ENCODE results near the gene SGPP1.
"Not testable (repeated sequence)": the region's sequence is repeated elsewhere in the genome, so short reads cannot be mapped to it uniquely, and the experiment has no call there.

Gene SGPP1

DNA sequence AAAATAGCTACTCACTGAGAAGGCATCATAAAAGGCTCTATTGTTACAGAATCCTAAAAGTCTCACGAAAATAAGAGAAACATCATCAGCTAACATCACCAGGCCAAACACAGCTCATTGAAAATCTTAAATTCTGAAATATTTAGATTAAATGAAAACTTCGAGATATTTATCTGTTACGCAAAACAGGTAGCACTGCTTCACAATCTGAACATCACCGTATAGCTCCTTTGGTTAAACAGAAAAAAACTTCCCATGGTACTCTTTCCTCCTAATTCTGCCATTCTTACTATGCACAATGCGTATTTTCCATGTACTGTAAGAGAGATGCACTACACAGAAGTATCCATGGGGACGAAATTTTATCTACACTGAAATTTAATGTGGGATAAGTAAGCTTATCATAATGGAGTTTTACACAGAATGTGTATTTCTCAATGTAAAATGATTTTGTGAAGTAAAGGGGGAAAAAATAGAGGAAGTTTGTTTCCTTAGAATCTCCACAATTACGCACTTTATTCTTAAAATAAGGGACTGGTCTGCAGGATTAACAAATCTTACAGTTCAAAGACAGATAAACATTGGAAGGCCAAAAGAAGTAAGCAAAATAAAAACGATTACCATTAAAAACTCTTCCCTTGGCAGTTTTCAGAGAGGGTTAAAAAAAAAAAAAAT is 1.9 kb downstream of the SGPP1 start:
- H3K4me2 ChIP-seq (ENCODE audit: low read length), result peak overlapping the region; percentile 97
- no peaks in the 10 kb centered on the region for H3K36me3 ChIP-seq (ENCODE audit: insufficient read depth, low read length)
- no peaks in the 10 kb centered on the region for H3K9me3 ChIP-seq (replicated peaks; ENCODE audit: low read length)
- H3K9ac ChIP-seq (ENCODE audit: low read depth, low read length), result peak overlapping the region; percentile 95
- H3K4me1 ChIP-seq (ENCODE audit: control insufficient read depth, insufficient read depth, low read length), result peaks cover 13% of the 10 kb centered on the region
- H3K27me3 ChIP-seq (ENCODE audit: control insufficient read depth, insufficient read depth, low read length), result no peaks in the 10 kb centered on the region
- peak overlapping the region; percentile 97 for H3K4me3 ChIP-seq (ENCODE audit: low read length)

- H3K36me3 ChIP-seq (ENCODE audit: insufficient read depth, low read length), result peaks cover 2% of the 10 kb centered on the region
- H3K27me3 ChIP-seq (ENCODE audit: control insufficient read depth, insufficient read depth, low read length), result no peaks in the 10 kb centered on the region
- H3K9ac ChIP-seq (ENCODE audit: low read depth, low read length), result no peak overlapping the region
- H3K4me2 ChIP-seq (ENCODE audit: low read length), result no peak overlapping the region
- H3K4me1 ChIP-seq (ENCODE audit: control insufficient read depth, insufficient read depth, low read length), result peaks cover 3% of the 10 kb centered on the region
- H3K4me3 ChIP-seq (ENCODE audit: low read length), result no peak overlapping the region
- H3K9me3 ChIP-seq (replicated peaks; ENCODE audit: low read length), result no peaks in the 10 kb centered on the region
Observed at GRCh38 chr14:63717702-63718101, 10.2 kb downstream of the SGPP1 start.

DNA sequence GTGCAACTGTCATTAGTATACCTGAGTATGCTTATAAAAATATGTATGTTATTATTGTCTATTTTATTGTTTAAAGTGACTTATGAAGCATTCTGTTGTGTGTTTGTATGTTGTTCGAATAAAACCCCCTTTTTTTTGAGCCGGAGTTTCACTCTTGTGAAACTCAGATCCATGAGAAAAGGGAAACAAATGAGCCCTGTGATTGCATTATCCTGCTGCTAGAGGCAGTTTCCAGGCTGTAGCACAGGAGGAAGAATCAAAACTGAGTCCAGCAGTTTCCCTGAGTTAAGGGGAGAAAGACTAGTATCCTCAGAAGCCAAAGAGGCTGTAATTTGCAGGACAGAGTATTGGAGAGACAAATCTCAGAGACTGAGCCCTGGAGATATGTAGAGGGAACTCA is 12.5 kb downstream of the SGPP1 start:
- Histone ChIP-seq H3K4me1 (ENCODE audit: control insufficient read depth, insufficient read depth, low read length) (peaks cover 3% of the 10 kb centered on the region), H3K9ac (ENCODE audit: low read depth, low read length) (no peak overlapping the region), H3K9me3 (replicated peaks; ENCODE audit: low read length) (no peaks in the 10 kb centered on the region), H3K4me3 (ENCODE audit: low read length) (no peak overlapping the region), H3K4me2 (ENCODE audit: low read length) (no peak overlapping the region), H3K36me3 (ENCODE audit: insufficient read depth, low read length) (peaks cover 2% of the 10 kb centered on the region), H3K27me3 (ENCODE audit: control insufficient read depth, insufficient read depth, low read length) (no peaks in the 10 kb centered on the region)

GRCh38 chr14:63713764-63714163 is 14.1 kb downstream of the SGPP1 start:
- H3K4me3 ChIP-seq (ENCODE audit: low read length), result no peak overlapping the region
- H3K9ac ChIP-seq (ENCODE audit: low read depth, low read length), result no peak overlapping the region
- H3K36me3 ChIP-seq (ENCODE audit: insufficient read depth, low read length), result peaks cover 2% of the 10 kb centered on the region
- H3K4me1 ChIP-seq (ENCODE audit: control insufficient read depth, insufficient read depth, low read length), result peaks cover 3% of the 10 kb centered on the region
- H3K4me2 ChIP-seq (ENCODE audit: low read length), result no peak overlapping the region
- no peaks in the 10 kb centered on the region for H3K9me3 ChIP-seq (replicated peaks; ENCODE audit: low read length)
- no peaks in the 10 kb centered on the region for H3K27me3 ChIP-seq (ENCODE audit: control insufficient read depth, insufficient read depth, low read length)

GRCh38 chr14:63713058-63713457 is 14.8 kb downstream of the SGPP1 start:
- H3K9me3 ChIP-seq (replicated peaks; ENCODE audit: low read length), result no peaks in the 10 kb centered on the region
- H3K27me3 ChIP-seq (ENCODE audit: control insufficient read depth, insufficient read depth, low read length), result no peaks in the 10 kb centered on the region
- no peak overlapping the region for H3K4me3 ChIP-seq (ENCODE audit: low read length)
- H3K36me3 ChIP-seq (ENCODE audit: insufficient read depth, low read length), result peaks cover 2% of the 10 kb centered on the region
- H3K4me2 ChIP-seq (ENCODE audit: low read length), result no peak overlapping the region
- peaks cover 3% of the 10 kb centered on the region for H3K4me1 ChIP-seq (ENCODE audit: control insufficient read depth, insufficient read depth, low read length)
- H3K9ac ChIP-seq (ENCODE audit: low read depth, low read length), result no peak overlapping the region

DNA sequence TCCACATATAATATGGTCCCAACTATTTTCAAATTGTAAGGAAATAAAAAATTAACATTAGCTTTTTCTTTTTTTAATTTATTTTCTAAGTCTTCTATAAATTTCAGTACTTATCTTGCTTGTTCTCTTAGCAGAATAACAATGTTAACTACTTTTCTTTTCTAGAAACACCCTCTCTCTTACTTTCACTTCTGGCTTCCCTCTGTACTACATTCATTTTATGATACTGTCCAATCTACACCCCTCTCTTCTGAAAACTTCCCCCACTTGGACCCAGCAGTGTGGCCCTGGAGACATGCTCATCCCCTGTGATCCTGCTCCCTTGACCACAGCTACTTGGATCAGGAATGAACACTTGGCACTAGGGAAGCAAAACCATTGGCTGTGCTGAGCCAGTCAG is 15.7 kb downstream of the SGPP1 start:
- H3K36me3 ChIP-seq (ENCODE audit: insufficient read depth, low read length), result no peaks in the 10 kb centered on the region
- no peak overlapping the region for H3K4me3 ChIP-seq (ENCODE audit: low read length)
- H3K9ac ChIP-seq (ENCODE audit: low read depth, low read length), result no peak overlapping the region
- H3K27me3 ChIP-seq (ENCODE audit: control insufficient read depth, insufficient read depth, low read length), result no peaks in the 10 kb centered on the region
- no peaks in the 10 kb centered on the region for H3K9me3 ChIP-seq (replicated peaks; ENCODE audit: low read length)
- peaks cover 3% of the 10 kb centered on the region for H3K4me1 ChIP-seq (ENCODE audit: control insufficient read depth, insufficient read depth, low read length)
- no peak overlapping the region for H3K4me2 ChIP-seq (ENCODE audit: low read length)

DNA sequence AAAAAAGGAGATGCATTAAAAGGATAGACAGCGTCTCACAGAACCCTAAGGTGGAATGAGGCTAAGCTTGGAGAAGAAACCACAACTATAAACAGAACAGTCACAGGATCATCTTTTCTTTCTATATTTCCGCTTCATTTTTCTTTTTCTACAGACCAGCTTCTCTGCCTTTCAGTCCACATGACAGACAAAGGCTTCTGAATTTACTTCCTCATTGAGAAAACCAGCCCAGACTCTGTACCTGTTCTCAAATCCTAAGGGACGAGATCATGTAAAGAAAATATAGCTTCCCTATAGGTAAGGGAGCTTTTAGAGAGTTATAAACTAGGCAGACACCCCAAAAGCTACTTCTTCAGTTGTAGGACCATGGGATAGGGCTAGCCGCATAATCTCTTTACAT is 17.4 kb downstream of the SGPP1 start:
- no peak overlapping the region for H3K4me2 ChIP-seq (ENCODE audit: low read length)

DNA sequence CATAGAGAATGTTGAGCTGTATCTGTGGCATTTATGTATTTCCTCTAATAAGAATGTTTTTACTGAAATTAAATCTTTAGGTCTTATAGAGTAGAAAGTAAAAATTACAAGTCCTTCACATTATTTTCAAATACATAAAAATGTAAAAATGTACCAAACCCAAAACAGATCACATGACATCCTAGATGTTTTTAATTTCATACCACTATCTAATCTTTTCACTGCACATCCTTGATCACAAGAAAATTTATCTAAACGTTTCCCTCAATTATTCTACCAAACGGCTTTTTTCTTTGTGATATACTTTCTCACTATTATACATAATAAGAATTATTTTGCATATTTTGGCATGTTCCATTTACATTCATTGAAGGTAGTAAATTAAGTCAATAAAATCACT is 18.3 kb downstream of the SGPP1 start:
- H3K36me3 ChIP-seq (ENCODE audit: insufficient read depth, low read length), result no peaks in the 10 kb centered on the region
- no peak overlapping the region for H3K4me3 ChIP-seq (ENCODE audit: low read length)
- H3K4me2 ChIP-seq (ENCODE audit: low read length), result no peak overlapping the region
- no peaks in the 10 kb centered on the region for H3K27me3 ChIP-seq (ENCODE audit: control insufficient read depth, insufficient read depth, low read length)
- no peaks in the 10 kb centered on the region for H3K9me3 ChIP-seq (replicated peaks; ENCODE audit: low read length)
- H3K4me1 ChIP-seq (ENCODE audit: control insufficient read depth, insufficient read depth, low read length), result peaks cover 3% of the 10 kb centered on the region
- no peak overlapping the region for H3K9ac ChIP-seq (ENCODE audit: low read depth, low read length)

More for the DNA sequence above, 17.4 kb downstream of the SGPP1 start:
- H3K36me3 ChIP-seq (ENCODE audit: insufficient read depth, low read length), result no peaks in the 10 kb centered on the region
- no peak overlapping the region for H3K4me3 ChIP-seq (ENCODE audit: low read length)
- H3K27me3 ChIP-seq (ENCODE audit: control insufficient read depth, insufficient read depth, low read length), result no peaks in the 10 kb centered on the region
- peaks cover 3% of the 10 kb centered on the region for H3K4me1 ChIP-seq (ENCODE audit: control insufficient read depth, insufficient read depth, low read length)
- no peaks in the 10 kb centered on the region for H3K9me3 ChIP-seq (replicated peaks; ENCODE audit: low read length)
- no peak overlapping the region for H3K9ac ChIP-seq (ENCODE audit: low read depth, low read length)

GRCh38 chr14:63707216-63707615 is 20.6 kb downstream of the SGPP1 start:
- Histone ChIP-seq H3K4me1 (ENCODE audit: control insufficient read depth, insufficient read depth, low read length) (no peaks in the 10 kb centered on the region), H3K9ac (ENCODE audit: low read depth, low read length) (no peak overlapping the region), H3K4me3 (ENCODE audit: low read length) (no peak overlapping the region), H3K4me2 (ENCODE audit: low read length) (no peak overlapping the region), H3K9me3 (replicated peaks; ENCODE audit: low read length) (no peaks in the 10 kb centered on the region), H3K36me3 (ENCODE audit: insufficient read depth, low read length) (no peaks in the 10 kb centered on the region), H3K27me3 (ENCODE audit: control insufficient read depth, insufficient read depth, low read length) (no peaks in the 10 kb centered on the region)

GRCh38 chr14:63705561-63706070 is 22.2 kb downstream of the SGPP1 start:
- H3K4me3 ChIP-seq (ENCODE audit: low read length), result no peak overlapping the region
- H3K9ac ChIP-seq (ENCODE audit: low read depth, low read length), result no peak overlapping the region
- H3K4me1 ChIP-seq (ENCODE audit: control insufficient read depth, insufficient read depth, low read length), result no peaks in the 10 kb centered on the region
- H3K36me3 ChIP-seq (ENCODE audit: insufficient read depth, low read length), result no peaks in the 10 kb centered on the region
- H3K9me3 ChIP-seq (replicated peaks; ENCODE audit: low read length), result no peaks in the 10 kb centered on the region
- H3K4me2 ChIP-seq (ENCODE audit: low read length), result no peak overlapping the region
- no peaks in the 10 kb centered on the region for H3K27me3 ChIP-seq (ENCODE audit: control insufficient read depth, insufficient read depth, low read length)

- not testable (repeated sequence) for H3K4me2 ChIP-seq (ENCODE audit: low read length); H3K9me3 ChIP-seq (replicated peaks; ENCODE audit: low read length); H3K9ac ChIP-seq (ENCODE audit: low read depth, low read length); H3K36me3 ChIP-seq (ENCODE audit: insufficient read depth, low read length); H3K4me1 ChIP-seq (ENCODE audit: control insufficient read depth, insufficient read depth, low read length); H3K27me3 ChIP-seq (ENCODE audit: control insufficient read depth, insufficient read depth, low read length); H3K4me3 ChIP-seq (ENCODE audit: low read length)
Observed at GRCh38 chr14:63702530-63702929, 25.3 kb downstream of the SGPP1 start.

DNA sequence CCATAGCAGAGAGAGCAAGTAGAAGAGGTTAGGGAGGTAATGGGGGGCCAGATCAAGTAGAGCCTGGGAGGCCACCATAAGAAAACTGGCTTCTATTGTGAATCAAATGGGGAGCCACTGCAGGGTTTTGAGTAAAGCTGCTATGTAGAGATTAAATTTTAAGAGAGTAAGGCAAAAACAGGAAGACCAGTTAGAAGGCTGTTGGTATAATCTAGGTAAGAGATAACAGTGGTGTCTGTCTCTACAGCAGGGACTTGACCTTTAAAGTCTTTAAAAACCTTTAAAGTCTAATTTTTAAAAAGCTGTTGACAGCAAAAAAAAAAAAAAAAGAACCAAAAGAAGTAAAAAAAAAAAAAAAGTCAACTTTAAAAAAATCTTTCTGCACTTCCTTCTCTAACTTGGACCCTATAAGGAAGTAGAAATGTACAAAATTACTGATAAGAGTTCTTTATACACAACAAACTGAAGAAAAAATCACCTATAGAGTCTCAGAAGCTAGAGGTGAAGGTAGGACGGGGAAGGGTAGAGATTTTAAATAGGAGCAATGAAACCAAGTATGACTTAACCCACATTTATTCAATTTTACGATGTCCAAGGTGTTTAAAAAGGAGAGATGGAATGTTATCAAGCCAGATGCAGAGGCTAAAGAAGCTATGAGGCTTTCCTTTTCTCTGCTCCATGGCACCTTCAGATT is 26.1 kb downstream of the SGPP1 start:
- no peaks in the 10 kb centered on the region for H3K27me3 ChIP-seq (ENCODE audit: control insufficient read depth, insufficient read depth, low read length)
- peaks cover 4% of the 10 kb centered on the region for H3K36me3 ChIP-seq (ENCODE audit: insufficient read depth, low read length)
- H3K9ac ChIP-seq (ENCODE audit: low read depth, low read length), result no peak overlapping the region
- H3K4me2 ChIP-seq (ENCODE audit: low read length), result no peak overlapping the region
- H3K4me3 ChIP-seq (ENCODE audit: low read length), result no peak overlapping the region
- no peaks in the 10 kb centered on the region for H3K4me1 ChIP-seq (ENCODE audit: control insufficient read depth, insufficient read depth, low read length)
- H3K9me3 ChIP-seq (replicated peaks; ENCODE audit: low read length), result no peaks in the 10 kb centered on the region

Data from skeletal muscle satellite cell (primary cell).